Stimulated activated CD4-positive, alpha-beta T cell treated with anti-CD3 and anti-CD28 coated beads, Interleukin-12 subunit alpha, Interleukin-12 subunit beta, amount 100 ng/mL, for 24 hours (primary cell): ENCODE results near the gene UBE2D3.
A peak's percentile ranks its signal among the peaks of the same experiment; 100 is the strongest.
"Not testable (repeated sequence)": the region's sequence is repeated elsewhere in the genome, so short reads cannot be mapped to it uniquely, and the experiment has no call there.

Experiments
- DNase-seq, 2 experiments: peaks; one replicate each; pipeline ENCODE4 v3.0.0-alpha.2; 2020; ENCODE audit warnings: low read depth in 2 of 2

The UBE2D3 gene

GRCh38 chr4:102829803-102830202 lies 2.5 kb upstream of the UBE2D3 start:
- DNase-seq, result no peak

GRCh38 chr4:102828497-102828808 lies 1.1 kb upstream of the UBE2D3 start:
- no peak for DNase-seq

- DNase-seq, result peak; percentile 98
Measured at GRCh38 chr4:102827674-102828496, 534 bp upstream of the UBE2D3 start.

GRCh38 chr4:102826105-102826889 lies 1.1 kb downstream of the UBE2D3 start:
- DNase-seq, result no peak

GRCh38 chr4:102825261-102826091 lies 1.9 kb downstream of the UBE2D3 start:
- no peak for DNase-seq

- DNase-seq, result no peak
Measured at GRCh38 chr4:102824398-102824797, 3.0 kb downstream of the UBE2D3 start.

GRCh38 chr4:102823897-102824296 lies 3.5 kb downstream of the UBE2D3 start:
- DNase-seq, result no peak

GRCh38 chr4:102823464-102823863 lies 3.9 kb downstream of the UBE2D3 start:
- no peak for DNase-seq

- DNase-seq, result no peak
Measured at GRCh38 chr4:102819588-102820365, 7.6 kb downstream of the UBE2D3 start.

GRCh38 chr4:102819100-102819499 lies 8.3 kb downstream of the UBE2D3 start:
- not testable (repeated sequence) for DNase-seq

GRCh38 chr4:102817613-102818268 lies 9.6 kb downstream of the UBE2D3 start:
- no peak for DNase-seq

GRCh38 chr4:102817021-102817605 lies 10.2 kb downstream of the UBE2D3 start:
- DNase-seq, result no peak

- no peak for DNase-seq
Measured at GRCh38 chr4:102815981-102816380, 11.4 kb downstream of the UBE2D3 start.

- no peak for DNase-seq
Measured at GRCh38 chr4:102809691-102810090, 17.7 kb downstream of the UBE2D3 start.

- DNase-seq, result no peak
Measured at GRCh38 chr4:102809190-102809589, 18.2 kb downstream of the UBE2D3 start.

GRCh38 chr4:102808009-102808408 lies 19.3 kb downstream of the UBE2D3 start:
- no peak for DNase-seq

GRCh38 chr4:102807345-102807744 lies 20.0 kb downstream of the UBE2D3 start:
- no peak for DNase-seq

- no peak for DNase-seq
Measured at GRCh38 chr4:102799816-102800215, 27.5 kb downstream of the UBE2D3 start.

GRCh38 chr4:102794999-102795398 lies 32.4 kb downstream of the UBE2D3 start:
- no peak for DNase-seq

GRCh38 chr4:102792361-102792936 lies 34.9 kb downstream of the UBE2D3 start:
- DNase-seq, result no peak
